Vagina (tissue), 2 donors: Measurements from ENCODE around the gene KRT84.

Experiments used
- POLR2A ChIP-seq, 2 donors: fragments of 450-650 bp; IDR thresholded peaks; one replicate each; pipeline ENCODE4 v1.6.1; 2017; ENCODE audit warnings: antibody characterized with exemption in 2 of 2, mild to moderate bottlenecking in 2 of 2, moderate library complexity in 2 of 2
- TF ChIP-seq, protein P1 (sequence below), 3 experiments: fragments of 450-650 bp in 2 of 3; fragments of 200-600 bp in 1 of 3; sonication (generic) in 1 of 3; IDR thresholded peaks; one replicate each; pipeline ENCODE4 v1.5.1; 2017 to 2019; ENCODE audit warnings: antibody characterized with exemption in 3 of 3, mild to moderate bottlenecking in 2 of 3, moderate library complexity in 2 of 3

DNA sequence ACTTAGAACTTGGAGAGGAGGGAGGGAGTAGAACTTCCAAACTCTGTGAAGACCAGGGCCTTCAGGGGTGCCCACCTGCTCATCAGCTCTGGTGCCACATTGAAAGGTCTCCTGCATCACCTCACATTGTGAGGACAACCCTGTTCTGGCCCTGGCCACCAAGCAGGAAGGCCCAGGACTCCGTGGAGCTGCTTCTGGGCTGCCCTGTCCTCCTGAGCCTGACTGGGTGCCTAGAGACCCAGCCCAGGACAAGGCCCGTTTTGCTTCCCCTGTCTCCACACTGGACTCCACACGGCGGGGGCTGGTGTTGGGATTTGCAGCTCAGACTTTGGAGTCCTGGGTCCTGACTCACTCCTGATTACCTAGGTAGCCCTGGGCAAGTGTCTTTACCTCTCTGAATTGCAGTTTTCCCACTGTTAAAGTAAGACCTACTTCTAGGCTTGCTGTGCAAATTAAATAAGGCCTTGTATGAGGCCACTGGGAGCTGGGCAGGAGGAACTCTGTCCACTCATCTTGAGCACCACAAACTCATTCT lies 33.2 kb upstream of the KRT84 start:
- TF ChIP-seq, protein P1, sequence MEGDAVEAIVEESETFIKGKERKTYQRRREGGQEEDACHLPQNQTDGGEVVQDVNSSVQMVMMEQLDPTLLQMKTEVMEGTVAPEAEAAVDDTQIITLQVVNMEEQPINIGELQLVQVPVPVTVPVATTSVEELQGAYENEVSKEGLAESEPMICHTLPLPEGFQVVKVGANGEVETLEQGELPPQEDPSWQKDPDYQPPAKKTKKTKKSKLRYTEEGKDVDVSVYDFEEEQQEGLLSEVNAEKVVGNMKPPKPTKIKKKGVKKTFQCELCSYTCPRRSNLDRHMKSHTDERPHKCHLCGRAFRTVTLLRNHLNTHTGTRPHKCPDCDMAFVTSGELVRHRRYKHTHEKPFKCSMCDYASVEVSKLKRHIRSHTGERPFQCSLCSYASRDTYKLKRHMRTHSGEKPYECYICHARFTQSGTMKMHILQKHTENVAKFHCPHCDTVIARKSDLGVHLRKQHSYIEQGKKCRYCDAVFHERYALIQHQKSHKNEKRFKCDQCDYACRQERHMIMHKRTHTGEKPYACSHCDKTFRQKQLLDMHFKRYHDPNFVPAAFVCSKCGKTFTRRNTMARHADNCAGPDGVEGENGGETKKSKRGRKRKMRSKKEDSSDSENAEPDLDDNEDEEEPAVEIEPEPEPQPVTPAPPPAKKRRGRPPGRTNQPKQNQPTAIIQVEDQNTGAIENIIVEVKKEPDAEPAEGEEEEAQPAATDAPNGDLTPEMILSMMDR (IDR thresholded peaks at IDR 0.05), result no peak
- no peak for TF ChIP-seq POLR2A (IDR thresholded peaks at IDR 0.05)
